Measurements from ENCODE around the gene NCEH1.
"Not testable (repeated sequence)": the region's sequence is repeated elsewhere in the genome, so short reads cannot be mapped to it uniquely, and the experiment has no call there.

Gene NCEH1

DNA sequence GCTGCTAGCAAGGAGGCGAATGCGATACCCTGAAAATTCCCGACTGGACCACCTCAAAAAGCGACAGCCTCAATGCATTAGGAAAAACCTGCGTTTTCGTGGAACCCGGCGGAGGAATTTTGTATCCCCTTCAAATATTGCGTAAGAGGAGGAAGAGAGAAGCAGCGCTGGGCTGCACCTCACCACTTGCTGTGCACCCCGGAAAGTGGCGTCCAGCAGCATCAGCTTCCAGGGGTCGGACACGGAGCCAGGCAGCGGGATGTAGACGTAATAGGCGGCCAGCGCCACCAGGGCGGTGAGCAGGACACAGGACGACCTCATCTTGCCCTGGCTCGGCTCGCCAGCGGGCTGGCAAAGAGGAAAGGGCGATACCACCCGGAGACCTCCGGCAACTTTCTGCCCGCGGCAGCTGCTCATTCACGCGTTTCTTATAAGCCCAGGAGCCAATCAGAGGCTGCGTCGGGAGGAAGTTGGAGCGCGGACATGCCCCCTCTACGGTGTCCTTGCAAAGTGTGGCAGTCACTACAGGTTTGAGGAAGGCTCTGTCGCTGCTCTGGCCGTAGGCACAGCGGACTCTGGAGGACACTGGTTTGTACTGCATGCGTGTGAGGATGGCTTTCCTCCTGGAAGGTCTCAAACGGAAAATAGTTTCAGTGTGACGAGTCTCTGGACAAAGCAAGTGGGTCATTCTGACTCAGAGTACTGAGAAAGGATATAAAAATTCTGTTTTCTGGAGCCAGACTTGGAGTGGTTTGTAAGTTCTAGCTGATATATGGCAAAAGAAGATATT lies at the start of gene NCEH1:
NCEH1 (minus strand) TSS at position 404 of the 790 bp plus-strand sequence; CDS start at position 321, 83 bp downstream.
- peak; percentile 21 to 42 (median 22) for DNase-seq (ENCODE audit: low read depth in 3 of 3, low spot score in 1 of 3)

GRCh38 chr3:172760416-172760815 lies 49.5 kb upstream of the NCEH1 start:
- DNase-seq (ENCODE audit: low read depth in 3 of 3, low spot score in 1 of 3): not testable (repeated sequence)

DNA sequence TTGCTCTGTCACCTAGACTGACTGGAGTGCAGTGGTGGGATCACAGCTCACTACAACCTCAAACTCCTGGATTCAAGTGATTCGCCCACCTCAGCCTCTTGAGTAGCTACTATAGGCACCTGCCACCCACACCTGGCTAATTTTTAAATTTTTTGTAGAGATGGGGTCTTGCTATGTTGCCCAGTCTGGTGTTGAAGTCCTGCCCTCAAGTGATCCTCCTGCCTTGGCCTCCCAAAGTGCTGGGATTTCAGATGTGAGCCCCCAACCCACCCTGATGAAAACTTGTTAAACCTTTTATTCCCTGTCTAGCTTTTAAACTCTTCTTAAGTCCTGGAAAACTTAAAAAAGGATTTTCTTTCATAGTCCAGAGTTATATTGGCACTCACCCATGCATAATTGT lies 42.3 kb upstream of the NCEH1 start:
- DNase-seq (ENCODE audit: low read depth in 3 of 3, low spot score in 1 of 3): no peak

DNA sequence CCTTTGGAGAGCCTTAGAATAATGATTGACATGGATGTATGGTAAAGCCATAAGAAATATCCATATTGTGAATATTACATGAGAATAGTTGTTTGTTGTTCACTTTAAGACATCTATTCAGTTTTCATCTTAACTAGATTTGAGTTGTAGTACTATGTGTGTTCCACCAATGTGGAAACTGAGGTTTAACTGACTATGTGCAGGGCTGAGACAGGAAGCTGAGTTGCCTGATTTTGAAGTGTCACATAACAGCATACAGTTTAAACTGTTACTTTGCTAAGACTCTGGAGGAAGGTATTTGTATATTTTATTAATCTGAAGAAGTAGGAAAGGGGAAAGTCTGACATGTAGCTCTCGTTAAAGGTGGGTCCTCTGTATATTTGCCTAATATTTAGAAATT lies 41.8 kb upstream of the NCEH1 start:
- no peak for DNase-seq (ENCODE audit: low read depth in 3 of 3, low spot score in 1 of 3)

GRCh38 chr3:172751175-172751704 lies 40.4 kb upstream of the NCEH1 start:
- DNase-seq (ENCODE audit: low read depth in 3 of 3, low spot score in 1 of 3): peak in 1 of 3 donors; percentile 4

GRCh38 chr3:172750368-172751174 lies 39.7 kb upstream of the NCEH1 start, which contains the start of gene ECT2:
ECT2 (plus strand) TSS chr3:172750726; CDS start chr3:172754531, 3,805 bp downstream.
- peak; percentile 88 to 93 (median 93) for DNase-seq (ENCODE audit: low read depth in 3 of 3, low spot score in 1 of 3)

DNA sequence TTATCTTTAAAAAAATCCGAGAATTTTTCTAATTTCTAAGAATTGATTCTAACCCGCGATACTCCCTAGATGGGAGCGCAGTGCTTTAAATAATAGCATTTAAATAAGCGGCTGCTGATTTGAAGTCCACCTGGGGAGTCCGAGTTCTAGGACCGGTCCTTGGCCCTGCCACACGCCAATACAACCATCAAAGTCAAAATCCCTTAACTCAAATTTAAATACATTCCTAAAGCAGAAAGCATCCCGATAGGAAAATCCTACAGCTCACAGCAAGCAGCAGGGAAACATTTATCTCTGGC lies 39.2 kb upstream of the NCEH1 start:
- DNase-seq (ENCODE audit: low read depth in 3 of 3, low spot score in 1 of 3): no peak

GRCh38 chr3:172749230-172749965 lies 38.5 kb upstream of the NCEH1 start:
- no peak for DNase-seq (ENCODE audit: low read depth in 3 of 3, low spot score in 1 of 3)

DNA sequence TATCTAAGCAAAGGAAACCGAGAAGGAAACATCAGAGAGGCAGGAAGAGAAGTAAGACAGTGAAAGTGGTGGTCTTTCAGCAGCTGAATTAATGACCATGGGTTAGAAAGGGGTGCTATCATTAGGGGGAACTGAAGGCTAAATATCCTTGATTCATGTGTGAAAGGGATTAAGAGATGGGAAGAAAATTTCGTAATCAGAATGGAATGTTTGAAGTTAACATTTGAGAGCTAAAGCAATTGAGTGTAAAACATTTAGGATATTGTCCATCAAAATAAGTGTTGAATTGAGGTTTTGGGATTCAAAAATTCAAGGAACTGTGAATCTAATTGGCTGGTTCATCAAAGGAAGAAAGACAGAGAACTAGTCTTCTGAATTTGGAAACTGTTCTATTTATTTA lies 35.6 kb upstream of the NCEH1 start:
- DNase-seq (ENCODE audit: low read depth in 3 of 3, low spot score in 1 of 3): no peak

DNA sequence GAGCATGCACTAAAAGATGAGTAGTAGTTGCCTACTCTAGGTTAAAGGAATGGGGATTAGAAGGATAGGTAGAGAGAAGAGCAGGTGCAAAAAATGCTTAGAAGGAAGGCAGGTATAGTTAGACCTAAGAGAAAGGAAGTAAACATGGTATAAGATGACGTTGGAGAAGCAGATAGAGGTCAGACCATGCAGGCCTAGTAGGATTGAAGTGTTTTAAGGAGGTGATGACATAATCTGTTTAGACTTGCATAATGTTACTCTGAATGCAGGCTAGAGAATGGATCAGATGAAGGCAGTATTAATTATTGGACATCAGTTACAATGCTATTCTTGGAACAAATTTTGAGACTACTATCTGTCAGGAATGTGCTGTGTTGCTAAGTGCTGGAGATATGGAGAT lies 28.6 kb upstream of the NCEH1 start:
- no peak for DNase-seq (ENCODE audit: low read depth in 3 of 3, low spot score in 1 of 3)

- DNase-seq (ENCODE audit: low read depth in 3 of 3, low spot score in 1 of 3): no peak
These were observed 24.1 kb upstream of the NCEH1 start for GRCh38 chr3:172735014-172735413.

- no peak for DNase-seq (ENCODE audit: low read depth in 3 of 3, low spot score in 1 of 3)
These were observed 15.5 kb upstream of the NCEH1 start for GRCh38 chr3:172726380-172726779.

DNA sequence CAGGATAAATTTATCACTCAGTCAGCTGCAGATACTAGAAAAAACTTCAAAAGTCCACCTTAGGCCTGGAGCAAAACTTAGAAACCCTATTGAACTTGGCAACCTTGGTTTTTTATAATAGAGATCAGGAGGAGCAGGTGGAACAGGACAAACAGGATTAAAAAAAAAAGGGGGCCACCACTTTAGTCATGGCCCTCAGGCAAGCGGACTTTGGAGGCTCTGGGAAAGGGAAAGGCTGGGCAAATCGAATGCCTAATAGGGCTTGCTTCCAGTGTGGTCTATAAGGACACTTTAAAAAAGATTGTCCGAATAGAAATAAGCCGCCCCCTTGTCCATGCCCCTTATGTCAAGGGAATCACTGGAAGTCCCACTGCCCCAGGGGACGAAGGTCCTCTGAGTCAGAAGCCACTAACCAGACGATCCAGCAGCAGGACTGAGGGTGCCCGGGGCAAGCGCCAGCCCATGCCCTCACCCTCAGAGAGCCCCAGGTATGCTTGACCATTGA lies 11.7 kb upstream of the NCEH1 start:
- not testable (repeated sequence) for DNase-seq (ENCODE audit: low read depth in 3 of 3, low spot score in 1 of 3)

- no peak for DNase-seq (ENCODE audit: low read depth in 3 of 3, low spot score in 1 of 3)
These were observed 6.7 kb upstream of the NCEH1 start for GRCh38 chr3:172717493-172718088.

DNA sequence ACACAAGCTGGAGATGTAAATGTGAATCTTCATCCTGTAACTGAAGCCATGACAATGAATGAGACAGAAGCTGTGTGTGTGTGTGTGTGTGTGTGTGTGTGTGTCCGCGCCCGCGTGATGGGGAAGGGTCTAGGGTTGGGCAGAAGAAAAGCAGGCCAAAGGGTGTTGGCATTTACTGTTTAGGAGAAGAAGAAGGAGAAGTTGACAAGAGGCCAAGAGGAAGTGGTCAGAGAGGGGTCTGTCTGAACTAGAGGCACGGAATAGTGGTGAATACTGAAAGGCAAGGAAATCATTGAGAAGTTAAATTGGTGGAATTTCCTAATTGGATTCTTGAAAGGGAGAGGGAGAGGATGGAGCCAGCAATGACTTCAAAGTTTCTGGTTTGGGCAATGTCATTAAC lies 5.6 kb upstream of the NCEH1 start:
- DNase-seq (ENCODE audit: low read depth in 3 of 3, low spot score in 1 of 3): no peak

DNA sequence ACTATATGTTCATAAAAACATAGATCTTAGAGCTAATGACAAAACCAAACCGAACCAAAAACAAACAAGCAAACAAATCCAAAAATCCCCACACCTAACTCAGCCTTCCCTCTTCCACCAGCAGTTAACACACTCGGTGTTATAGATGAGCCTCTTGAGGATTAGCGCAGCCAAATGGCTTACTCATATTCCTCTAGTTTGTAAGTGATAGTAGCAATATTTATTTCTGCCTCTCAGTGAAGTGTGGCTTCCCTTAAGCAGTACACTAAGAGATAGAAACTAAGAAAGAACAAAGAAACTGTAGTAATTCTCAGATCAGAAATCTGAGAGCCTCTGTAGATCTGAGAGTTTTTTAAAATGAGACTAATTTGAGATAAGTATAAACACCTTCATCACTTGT lies 2.4 kb upstream of the NCEH1 start:
- DNase-seq (ENCODE audit: low read depth in 3 of 3, low spot score in 1 of 3): no peak

- no peak for DNase-seq (ENCODE audit: low read depth in 3 of 3, low spot score in 1 of 3)
These were observed 558 bp upstream of the NCEH1 start for GRCh38 chr3:172711454-172711795.

GRCh38 chr3:172709774-172710663 lies 848 bp downstream of the NCEH1 start:
- DNase-seq (ENCODE audit: low read depth in 3 of 3, low spot score in 1 of 3): no peak

- no peak for DNase-seq (ENCODE audit: low read depth in 3 of 3, low spot score in 1 of 3)
These were observed 1.7 kb downstream of the NCEH1 start for GRCh38 chr3:172708921-172709773.

Measured in stimulated activated CD4-positive, alpha-beta T cell treated with anti-CD3 and anti-CD28 coated beads, TNF-alpha, amount 100 ng/mL, for 1 hour (primary cell).